SU-DHL-6 (cell line): ENCODE measurements around the gene EPHA4.

ENCODE experiments used
- CTCF ChIP-seq: fragments of 200-600 bp; sonication (generic); IDR thresholded peaks from one replicate; pipeline ENCODE4 v1.5.1; 2017; ENCODE audit warnings: antibody characterized with exemption, mild to moderate bottlenecking, low read length, moderate library complexity; ENCODE audit not compliant: insufficient read depth, poor library complexity, severe bottlenecking
- EZH2phosphoT487 ChIP-seq: fragments of 200-600 bp; sonication (generic), shearing (Covaris generic); conservative IDR thresholded peaks from 2 replicates; pipeline ENCODE4 v1.6.1; 2018; ENCODE audit warnings: mild to moderate bottlenecking, antibody characterized with exemption, low read length, moderate library complexity, mixed read lengths

- no peak for TF ChIP-seq CTCF
- TF ChIP-seq EZH2phosphoT487, result no peak
Measured at GRCh38 chr2:221608442-221608841, 36.3 kb upstream of the EPHA4 start.
